HS-5 (cell line): ENCODE data around the gene DIS3L2.

Experiments used
- DNase-seq: peaks from one replicate; pipeline ENCODE4 v3.0.0-alpha.2; 2012; ENCODE audit warnings: low read depth

The DIS3L2 gene

DNA sequence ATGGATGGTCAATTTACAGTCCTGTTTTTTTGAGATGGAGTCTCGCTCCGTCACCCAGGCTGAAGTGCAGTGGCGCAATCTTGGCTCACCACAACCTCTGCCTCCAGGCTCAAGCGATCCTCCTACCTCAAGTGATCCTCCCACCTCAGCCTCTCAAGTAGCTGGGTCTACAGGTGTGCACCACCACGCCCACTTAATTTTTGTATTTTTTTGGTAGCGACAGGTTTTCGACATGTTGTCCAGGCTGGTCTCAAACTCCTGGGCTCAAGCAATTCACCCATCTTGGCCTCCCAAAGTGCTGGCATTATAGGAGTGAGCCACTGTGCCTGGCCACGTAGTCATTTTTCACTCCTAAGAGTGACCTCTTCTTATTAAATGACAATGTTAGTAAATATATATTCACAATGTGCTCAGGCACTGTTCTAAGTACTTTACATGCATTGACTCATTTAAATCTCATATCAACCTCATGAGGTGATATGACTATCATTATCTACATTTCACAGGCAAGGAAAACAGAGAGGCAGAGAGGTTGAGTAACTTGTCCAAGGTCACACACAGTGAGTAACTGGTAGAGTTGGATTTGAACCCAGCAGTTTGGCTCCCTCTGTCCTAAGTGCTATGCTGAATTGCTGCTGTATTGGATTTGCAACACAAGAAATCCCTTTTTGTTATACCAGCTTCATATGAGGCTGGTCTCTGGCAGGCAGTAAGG is 5.6 kb upstream of the DIS3L2 start:
- no peak for DNase-seq

DNA sequence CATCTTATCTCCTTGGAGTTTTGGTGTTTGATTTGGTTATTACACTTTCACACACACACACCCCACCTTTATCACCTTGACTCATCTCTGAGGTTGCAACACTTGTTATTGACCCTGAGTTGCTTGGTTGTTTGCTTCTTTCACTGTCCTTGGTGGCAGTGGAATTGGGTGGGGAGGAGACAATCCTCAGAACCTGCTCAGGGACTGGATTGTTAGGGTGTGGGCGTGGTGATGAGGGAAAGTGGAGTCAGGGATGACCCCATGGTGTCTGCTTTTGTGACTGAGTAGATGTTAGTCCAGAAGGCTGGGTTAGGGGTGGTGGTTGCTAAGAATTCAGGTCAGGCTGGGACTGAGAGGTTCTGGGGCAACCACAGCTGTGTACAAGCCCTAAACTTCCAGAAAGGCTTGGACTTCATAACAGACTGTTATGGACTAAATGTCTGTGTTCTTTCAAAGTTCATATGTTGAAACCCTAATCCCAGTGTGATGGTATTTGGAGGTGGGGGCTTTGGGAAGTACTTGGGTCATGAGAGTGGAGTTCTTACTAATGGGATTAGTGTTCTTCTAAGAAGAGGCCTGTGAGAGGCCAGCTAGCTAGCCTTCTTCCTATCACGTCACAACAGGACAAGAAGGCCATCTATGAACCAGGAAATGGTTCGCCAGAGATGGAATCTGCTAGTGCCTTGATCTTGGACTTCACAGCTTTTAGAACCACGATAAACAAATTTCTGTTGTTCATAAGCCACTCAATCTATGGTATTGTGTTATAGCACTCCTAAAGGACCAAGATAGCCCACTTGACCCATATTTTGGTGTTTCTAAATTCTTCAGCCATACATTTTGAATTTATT is 3.4 kb upstream of the DIS3L2 start:
- DNase-seq: no peak

DNA sequence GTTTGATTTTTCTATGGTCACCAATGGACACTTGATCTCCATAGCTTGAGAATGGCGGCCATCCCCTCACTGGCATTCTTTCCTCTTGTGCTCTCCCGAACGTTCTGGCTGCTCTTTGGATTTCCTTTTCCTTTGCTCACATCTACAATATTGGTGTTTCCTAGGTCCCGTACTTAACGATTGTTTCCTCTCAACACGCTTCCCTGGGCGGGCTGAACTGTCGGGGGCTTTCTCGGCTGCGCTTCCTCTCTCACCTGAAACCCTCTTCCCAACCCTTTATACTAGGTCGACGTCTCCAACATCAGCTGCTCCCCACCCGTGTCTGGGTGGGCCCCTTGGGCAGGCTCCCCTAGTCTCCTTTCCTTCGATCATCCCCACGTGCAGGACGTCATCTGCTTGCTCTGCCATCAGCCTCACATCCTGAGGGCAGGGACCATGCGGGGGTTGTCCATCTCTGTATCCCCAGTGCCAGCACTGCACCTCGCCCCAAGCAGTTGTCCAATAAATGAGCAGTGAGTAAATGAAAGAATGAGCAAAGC is 634 bp upstream of the DIS3L2 start:
- no peak for DNase-seq

DNA sequence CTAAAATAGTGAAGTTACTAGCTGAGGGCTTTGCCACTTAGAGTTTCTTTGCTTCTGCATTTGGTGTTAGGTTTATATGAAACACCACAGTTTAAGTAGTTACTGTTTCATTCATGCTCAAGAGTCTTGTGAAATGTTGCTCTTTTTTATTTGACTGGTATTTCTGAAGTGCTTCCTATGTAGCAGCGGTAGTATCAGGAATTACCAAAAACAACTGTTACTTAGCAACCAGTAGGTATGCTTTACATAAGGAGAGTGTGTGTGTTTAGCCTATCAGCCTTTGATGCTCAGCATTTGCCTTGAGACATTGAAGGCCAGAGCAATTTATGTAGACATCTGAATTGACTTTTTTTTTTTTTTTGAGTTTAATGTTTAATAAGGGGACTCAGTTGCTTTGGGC is 3.6 kb downstream of the DIS3L2 start:
- DNase-seq: no peak

DNA sequence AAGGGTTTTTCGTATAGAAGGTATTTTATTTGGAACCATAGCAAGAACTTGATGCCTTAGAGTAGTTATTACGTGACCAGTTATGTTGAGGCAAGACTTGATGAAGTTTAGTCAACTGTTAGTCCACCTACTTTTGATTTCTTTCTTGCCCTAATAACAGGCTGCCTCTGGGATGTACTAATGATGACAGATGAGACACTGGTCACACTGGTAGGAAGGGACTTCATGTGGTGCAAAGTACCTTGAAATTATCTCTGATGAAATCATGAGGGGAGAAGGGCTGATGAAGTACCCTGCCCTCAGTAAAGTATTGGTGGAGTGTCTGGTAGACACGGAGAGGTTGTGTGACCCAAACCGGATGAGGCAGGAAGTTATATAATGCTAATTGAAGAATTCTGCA is 5.4 kb downstream of the DIS3L2 start:
- DNase-seq: no peak

DNA sequence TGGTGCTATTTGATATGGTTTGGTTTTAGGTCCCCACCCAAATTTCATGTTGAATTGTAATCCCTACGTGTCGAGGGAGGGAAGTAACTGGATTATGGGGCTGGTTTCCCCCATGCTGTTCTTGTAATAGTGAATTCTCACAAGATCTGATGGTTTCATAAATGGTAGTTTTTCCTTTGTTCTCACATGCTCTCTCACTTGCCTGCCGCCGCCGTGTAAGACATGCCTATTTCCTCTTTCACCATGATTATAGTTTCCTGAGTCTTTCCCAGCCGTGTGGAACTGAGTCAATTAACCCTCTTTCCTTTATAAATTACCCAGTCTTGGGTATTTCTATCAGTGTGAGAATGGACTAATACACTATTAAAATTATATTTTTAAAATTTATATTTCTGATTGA is 7.3 kb downstream of the DIS3L2 start:
- DNase-seq: no peak

DNA sequence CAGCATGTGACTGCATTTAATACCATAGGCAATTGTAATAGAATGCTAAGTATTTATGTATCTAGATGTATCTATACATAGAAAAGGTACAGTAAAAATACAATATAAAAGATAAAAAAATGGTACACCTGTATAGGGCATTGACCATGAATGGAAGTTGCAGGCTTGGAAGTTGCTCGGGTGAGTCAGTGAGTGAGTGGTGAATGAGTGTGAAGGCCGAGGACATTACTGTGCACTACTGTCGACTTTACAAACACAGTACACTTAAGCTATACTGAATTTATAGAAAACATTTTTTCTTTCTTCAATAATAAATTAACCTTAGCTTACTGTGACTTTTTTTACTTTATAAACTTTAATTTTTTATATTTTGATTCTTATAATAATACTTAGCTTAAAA is 8.9 kb downstream of the DIS3L2 start:
- DNase-seq: no peak

DNA sequence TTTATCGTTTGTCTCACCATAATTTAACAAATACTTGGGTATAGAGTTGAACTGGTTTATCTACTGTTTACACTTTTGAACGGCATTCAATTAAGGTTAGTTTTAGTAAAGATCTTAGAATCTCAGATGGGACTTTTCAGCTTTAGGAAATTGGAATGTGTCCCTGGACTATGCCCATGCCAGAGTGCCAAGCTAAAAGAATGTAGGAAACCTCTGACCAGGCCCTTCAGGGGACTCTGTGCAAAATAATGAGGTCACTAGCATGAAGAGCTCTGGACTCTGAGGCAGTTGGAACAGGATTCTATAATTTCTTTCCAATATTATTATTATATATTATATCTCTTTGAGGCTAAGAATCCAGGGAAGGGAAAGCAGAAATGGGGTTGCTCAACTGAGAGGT is 13.5 kb downstream of the DIS3L2 start:
- no peak for DNase-seq

DNA sequence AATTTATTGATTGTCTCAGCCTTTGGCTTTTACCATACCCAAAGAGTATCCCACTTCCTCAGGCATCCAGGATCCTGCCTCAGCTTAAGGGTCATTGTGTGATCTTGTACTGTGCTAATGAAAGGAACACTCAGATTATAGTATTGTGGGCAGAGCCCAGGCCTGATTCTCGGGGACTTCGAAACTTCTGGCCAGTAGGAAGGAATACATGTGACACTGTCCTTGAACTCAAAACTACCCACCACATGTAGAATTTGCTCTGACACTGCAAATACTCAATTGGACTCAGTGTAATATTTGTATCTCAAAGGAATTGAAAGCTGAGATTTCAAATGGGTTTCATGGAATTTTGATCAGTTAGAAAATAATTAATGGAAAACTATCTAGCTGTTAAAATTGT is 15.9 kb downstream of the DIS3L2 start:
- no peak for DNase-seq

DNA sequence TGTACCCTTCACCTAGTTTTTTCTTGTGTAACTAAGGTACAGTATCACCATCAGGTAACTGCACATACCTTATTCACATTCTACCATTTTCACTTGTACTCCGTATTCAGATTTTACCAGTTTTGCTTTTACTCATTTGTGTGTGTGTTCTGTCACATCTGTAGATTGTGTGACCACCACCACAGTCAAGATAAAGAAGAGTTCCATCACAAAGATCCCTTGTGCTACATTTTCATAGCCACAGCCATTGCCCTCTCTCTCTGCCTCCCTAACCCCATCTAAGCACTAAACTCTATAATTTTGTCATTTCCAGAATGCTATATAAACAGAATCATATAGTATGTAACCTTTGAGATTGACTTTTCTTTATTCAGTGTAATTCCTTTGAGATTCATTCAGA is 23.5 kb downstream of the DIS3L2 start:
- no peak for DNase-seq

DNA sequence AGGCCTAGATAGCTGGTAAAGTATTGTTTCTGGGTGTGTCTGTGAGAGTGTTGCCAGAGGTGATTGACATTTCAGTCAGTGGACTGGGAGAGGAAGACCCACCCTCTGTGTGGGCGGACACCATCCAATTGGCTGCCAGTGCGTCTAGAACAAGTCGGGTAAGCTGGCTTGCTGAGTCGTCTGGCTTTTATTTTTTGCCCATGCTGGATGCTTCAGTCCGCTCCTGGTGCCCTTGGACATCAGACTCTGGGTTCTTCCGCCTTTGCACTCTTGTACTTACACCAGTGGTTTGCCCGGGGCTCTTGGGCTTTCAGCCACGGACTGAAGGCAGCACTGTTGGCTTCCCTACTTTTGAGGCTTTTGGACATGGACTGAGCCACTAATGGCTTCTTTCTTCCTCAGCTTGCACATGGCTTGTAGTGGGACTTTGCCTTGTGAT is 24.3 kb downstream of the DIS3L2 start:
- no peak for DNase-seq

DNA sequence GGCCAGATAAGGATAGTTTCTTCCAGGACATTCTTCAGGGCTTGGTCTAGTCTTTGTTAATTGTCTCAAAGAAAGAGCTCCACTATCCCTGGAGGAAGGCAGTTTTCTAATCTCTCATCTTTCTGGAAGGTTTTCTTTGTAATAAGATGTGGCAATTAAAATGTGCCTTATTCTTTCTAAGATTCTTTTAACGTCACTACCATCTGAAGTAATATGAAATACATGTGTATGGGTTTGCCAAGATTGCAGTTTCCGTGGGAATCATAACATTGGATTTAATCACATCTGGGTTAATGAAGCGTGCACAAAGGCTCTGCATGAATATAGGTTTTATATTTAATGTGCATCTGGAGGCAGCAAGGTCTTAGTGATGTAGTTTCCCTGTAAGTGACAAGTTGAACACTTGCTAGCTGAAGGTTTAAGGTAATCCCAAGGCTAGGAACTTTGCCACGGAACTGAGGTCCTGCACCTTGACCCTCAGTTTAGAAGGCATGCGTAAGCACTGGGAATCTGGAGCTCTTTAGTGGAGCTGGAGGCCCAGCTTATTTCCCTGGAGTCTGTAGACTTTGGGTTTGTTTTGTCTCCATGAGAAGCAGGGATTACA is 25.7 kb downstream of the DIS3L2 start:
- no peak for DNase-seq

DNA sequence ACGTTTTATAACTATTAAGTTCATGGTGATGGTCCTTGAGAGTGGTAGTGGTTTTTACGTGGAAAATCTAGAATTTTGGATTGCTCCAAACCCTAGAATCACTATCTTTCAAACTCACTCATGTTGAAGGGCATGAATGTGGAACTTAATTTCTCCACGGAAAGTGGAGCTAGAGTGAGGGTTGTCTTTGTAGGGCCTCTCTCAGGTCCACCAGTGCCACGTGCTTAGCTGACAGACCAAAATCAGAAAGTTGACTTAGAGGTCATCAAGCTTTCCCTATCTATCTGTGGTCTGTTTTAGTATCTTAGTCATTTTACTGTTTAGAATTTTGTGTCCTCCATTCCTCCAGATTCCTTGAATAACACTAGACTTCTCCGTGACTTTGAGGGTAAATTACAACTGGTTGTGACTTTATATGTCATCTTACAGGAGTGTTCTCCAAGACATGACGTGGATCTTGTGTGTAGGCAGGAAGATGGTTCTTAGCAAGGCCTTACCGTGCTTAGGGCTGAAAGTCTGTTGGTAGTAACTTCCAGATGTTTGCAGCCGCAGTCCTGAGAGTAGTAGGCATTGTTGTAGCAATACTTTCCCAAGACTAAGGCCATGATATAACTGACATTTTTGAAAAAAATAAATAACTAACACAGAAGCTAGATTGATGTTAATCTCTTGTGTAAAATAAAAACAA is 26.8 kb downstream of the DIS3L2 start:
- DNase-seq: no peak

DNA sequence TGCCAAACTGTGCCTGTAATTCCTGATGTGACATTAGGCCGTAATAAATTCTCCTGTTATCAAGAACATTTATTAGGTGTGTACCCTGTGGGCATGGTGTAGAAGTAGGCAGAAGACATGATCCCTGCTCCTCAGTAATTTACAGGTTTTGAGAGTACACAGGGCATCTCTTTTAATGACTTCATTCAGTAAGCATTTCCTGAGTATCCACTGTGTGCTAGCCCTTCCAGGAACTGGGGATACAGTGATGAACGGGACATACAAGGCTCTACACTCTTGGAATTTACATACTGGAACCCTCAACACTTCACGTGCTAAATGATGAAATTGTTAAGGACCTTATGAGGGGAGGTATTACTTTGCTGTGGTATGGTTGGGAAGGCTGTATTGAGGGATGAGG is 30.2 kb downstream of the DIS3L2 start:
- DNase-seq: no peak

DNA sequence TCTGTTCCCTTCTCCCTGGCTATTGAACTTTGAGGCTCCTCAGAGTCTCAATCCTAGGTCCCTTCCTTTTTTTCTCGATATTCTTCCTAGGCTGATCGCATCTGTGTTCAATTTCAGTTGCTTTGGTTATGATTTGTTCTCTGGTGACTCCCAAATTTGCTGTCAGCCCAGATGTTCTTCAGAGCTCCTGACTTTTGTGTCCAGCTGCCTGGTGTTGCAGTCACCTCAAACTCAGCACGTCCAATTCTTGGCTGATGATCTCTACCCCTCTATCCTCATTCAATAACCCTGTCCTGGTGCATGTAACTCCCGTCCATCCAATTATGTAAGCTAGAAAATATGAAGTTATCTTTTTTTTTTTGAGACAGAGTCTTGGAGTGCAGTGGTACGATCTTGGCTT is 31.4 kb downstream of the DIS3L2 start:
- DNase-seq: no peak

DNA sequence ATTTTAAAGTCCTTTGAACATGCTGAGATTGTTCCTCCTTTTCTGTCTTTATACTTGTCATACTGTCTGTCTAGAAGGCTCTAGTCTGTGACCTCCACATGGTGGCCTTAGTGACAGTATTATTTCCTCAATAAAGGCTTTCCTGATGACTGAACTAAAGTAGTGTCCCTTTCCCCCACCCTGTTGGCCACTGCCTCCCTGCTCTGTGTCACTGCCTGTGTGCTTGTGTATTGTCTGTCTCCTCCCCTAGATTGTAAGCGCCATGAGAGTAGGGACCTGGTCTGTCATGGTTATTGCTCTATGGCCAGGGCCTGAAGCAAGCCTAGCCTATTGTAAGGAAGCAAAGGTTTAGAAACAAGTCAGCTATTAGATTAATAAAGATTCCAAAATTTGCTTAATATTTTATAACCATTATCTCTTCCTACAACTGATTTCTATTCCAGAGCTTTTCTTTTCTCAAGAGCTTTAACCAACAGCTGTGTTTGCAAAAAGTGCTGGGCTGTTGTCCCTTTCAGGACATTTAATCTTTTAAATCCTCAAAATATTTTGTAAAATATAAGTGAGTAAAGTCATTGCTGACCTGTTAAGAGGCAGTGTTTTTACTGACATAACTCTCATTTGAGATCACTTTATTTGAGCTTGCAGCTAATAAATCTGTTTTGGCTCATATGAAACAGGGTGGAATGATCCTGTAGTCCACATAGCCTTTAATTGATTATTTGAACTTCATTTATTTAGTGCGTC is 35.5 kb downstream of the DIS3L2 start:
- no peak for DNase-seq

DNA sequence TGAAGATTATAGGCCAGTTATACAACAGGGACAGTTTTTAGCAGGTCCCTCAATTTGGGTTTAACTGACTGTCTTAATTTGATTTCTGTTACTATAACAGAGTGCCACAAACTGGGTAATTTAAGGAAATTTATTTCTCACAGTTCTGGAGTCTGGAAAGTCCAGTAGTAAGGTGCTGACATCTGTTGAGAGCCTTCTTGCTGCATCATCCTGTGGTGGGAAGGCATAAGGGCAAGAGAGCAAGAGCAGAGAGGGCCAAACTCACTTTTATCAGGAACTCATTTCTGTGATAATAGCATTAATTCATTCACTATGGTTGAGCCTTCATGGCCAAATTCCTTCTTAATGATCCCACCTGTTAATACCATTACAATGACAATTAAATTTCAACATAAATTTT is 36.5 kb downstream of the DIS3L2 start:
- no peak for DNase-seq

DNA sequence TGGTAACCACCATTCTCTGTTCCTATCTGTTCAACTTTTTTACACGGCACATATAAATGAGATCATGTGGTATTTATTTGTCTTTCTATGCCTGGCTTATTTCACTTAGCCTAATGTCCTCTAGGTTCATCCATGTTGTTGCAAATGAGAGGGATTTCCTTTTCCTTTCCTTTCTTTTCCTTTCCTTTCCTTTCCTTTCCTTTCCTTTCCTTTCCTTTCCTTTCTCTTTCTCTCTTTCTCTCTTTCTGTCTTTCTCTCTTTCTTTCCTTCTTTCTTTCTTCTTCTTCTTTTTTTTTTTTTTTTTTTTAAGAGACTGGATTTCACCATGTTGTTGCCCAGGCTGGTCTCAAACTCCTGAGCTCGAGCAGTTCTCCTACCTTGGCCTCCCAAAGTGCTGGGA is 38.9 kb downstream of the DIS3L2 start:
- no peak for DNase-seq

DNA sequence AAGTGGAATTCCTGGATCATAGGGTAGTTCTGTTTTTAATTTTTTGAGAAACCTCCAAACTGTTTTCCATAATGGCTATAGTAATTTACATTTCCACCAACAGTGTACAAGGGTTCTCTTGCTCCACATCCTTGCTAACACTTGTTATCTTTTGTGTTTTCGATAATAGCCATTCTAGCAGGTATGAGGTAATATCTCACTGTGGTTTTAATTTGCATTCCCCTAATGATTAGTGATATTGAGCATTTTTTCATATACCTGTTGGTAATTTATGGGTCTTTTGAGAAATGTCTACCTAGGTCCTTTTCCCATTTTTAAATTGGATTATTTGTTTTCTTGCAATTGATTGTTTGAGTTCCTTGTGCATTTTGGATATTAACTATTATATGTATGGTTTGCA is 39.6 kb downstream of the DIS3L2 start:
- DNase-seq: no peak

DNA sequence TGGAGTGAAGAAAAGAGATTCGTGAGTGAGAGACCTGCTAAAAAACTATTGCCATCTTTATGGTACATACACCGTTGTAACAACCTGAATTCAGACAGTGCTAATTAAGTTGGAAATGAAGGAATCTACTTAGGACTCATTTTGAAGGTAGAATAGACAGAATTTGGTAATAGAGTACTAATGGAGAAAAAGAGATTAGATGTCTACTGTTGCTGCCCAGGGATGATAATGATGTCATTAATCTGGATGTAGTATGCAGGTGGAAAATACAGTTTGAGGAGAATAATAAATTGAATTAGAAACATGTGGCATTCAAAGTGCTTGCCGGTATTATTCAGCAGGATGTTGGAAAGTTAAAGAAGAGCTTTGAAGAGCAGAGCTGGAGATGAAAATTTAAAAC is 44.7 kb downstream of the DIS3L2 start:
- DNase-seq: no peak

DNA sequence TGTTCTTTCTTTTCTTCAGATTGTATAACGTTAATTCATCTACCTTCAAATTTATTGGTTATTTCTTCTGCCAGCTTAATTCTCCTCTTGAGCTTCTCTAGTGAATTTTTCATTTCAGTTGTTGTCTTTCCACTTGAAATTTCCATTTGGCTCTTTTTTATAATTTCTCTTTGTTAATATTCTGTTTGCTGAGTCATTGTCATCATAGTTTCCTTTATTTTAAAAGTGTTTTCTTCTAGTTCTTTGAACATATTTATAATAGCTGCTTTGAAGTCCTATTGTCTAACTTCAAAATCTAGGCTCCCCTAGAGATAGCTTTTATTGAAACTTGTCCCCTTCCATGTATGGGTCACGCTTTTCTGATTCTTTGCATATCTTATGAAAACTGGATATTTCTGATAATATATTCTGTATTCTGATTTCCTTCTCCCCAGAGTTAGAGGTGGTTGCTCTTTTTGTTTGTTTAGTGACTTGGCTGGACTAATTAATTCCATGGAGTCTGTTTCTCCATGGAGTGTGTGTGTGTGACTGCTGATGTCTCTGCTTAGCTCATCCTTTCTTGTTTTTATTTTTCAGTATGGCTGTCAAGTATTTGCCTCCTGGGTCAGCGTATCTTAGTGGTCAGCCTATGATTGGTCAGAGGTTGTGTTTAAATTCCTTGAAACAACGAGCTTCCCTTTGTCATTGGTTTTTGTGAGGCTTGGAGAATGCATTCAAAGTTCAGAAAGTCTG is 47.6 kb downstream of the DIS3L2 start:
- no peak for DNase-seq
